ENCODE measurements around the gene PRR7. TPM values are rescaled to one million over a fixed set of nuclear protein-coding genes. Genes with fewer than 3 reads are reported as not detected.

PRR7 gene
- total and polyA plus RNA-seq, 4 donors: 0.17 to 1.4 (median 0.49) TPM

- no peak overlapping the region for H3K9ac ChIP-seq (ENCODE audit: low read depth in 1 of 2, low read length in 2 of 2)
- H3K36me3 ChIP-seq (ENCODE audit: control insufficient read depth in 4 of 4, insufficient read depth in 3 of 4, low read depth in 1 of 4, low read length in 3 of 4): no peaks in the 10 kb centered on the region
- peak overlapping the region in 1 of 3 donors; percentile 25 for H3K4me3 ChIP-seq (ENCODE audit: low read depth in 1 of 3, low read length in 3 of 3)
- no peak overlapping the region for H3K27ac ChIP-seq (ENCODE audit: low read depth in 1 of 2, low read length in 2 of 2)
- no peaks in the 10 kb centered on the region for H3K9me3 ChIP-seq (ENCODE audit: control insufficient read depth in 4 of 4, low read length in 3 of 4)
- 18% methylated on average over 31 of the region's 31 CpGs for WGBS
- H3K4me1 ChIP-seq (ENCODE audit: control insufficient read depth in 4 of 4, insufficient read depth in 4 of 4, low read length in 3 of 4): peaks cover 3 to 27% (median 15%) of the 10 kb centered on the region in 4 donors
- no peaks in the 10 kb centered on the region for H3K27me3 ChIP-seq (ENCODE audit: control insufficient read depth in 4 of 4, insufficient read depth in 4 of 4, low read length in 3 of 4)
- TF ChIP-seq TAF1 (conservative IDR thresholded peaks at IDR 0.05): no peak
- TF ChIP-seq ATF3 (IDR thresholded peaks at IDR 0.05): no peak
- no peak for TF ChIP-seq REST (IDR thresholded peaks at IDR 0.05)
- TF ChIP-seq EGR1 (IDR thresholded peaks at IDR 0.05; ENCODE audit: low read depth in 2 of 2): no peak
- no peak for TF ChIP-seq FOXA1 (IDR thresholded peaks at IDR 0.05)
- TF ChIP-seq HNF4G (IDR thresholded peaks at IDR 0.05): no peak
- TF ChIP-seq MAX (IDR thresholded peaks at IDR 0.05): no peak
- no peak for TF ChIP-seq ZBTB33 (IDR thresholded peaks at IDR 0.05)
- no peak for TF ChIP-seq NR2F2 (IDR thresholded peaks at IDR 0.05)
- TF ChIP-seq CTCF (IDR thresholded peaks at IDR 0.05; ENCODE audit: low read depth, low read length, missing input control): no peak
- TF ChIP-seq SP1 (IDR thresholded peaks at IDR 0.05): no peak
- no peak for TF ChIP-seq JUND (IDR thresholded peaks at IDR 0.05)
- TF ChIP-seq FOXA2 (IDR thresholded peaks at IDR 0.05): no peak
- TF ChIP-seq HNF4A (conservative IDR thresholded peaks at IDR 0.05): no peak
- no peak for TF ChIP-seq YY1 (IDR thresholded peaks at IDR 0.05)
- no peak for TF ChIP-seq RXRA (IDR thresholded peaks at IDR 0.05)
- no peak for TF ChIP-seq GABPA (IDR thresholded peaks at IDR 0.05 in 1 of 2, conservative IDR thresholded peaks at IDR 0.05 in 1 of 2)
- DNase-seq (ENCODE audit: low spot score): no peak
These were observed 7.3 kb downstream of the PRR7 start for GRCh38 chr5:177453852-177454396.

Measured in liver (tissue), 9 donors.